DOHH2 (cell line): Measurements from ENCODE around the gene SP100.

Experiments used
- CTCF ChIP-seq: fragments of 200-600 bp; sonication (generic); IDR thresholded peaks from one replicate; pipeline ENCODE4 v1.5.1; 2014; ENCODE audit warnings: antibody characterized with exemption, mild to moderate bottlenecking, low read depth, low read length; ENCODE audit not compliant: poor library complexity, severe bottlenecking
- EZH2phosphoT487 ChIP-seq: fragments of 200-600 bp; sonication (generic); IDR thresholded peaks from 2 replicates; pipeline ENCODE4 v1.6.1; 2017; ENCODE audit warnings: borderline replicate concordance, mild to moderate bottlenecking, antibody characterized with exemption, low read length, moderate library complexity, mixed read lengths

GRCh38 chr2:230582851-230583283, 166.9 kb downstream of the SP100 start:
- no peak for TF ChIP-seq CTCF
- TF ChIP-seq EZH2phosphoT487, result no peak
